Stomach (tissue), 4 donors: ENCODE data around the gene MTRFR.

Experiments
- EP300 ChIP-seq: sonication (generic); formaldehyde crosslinking; IDR thresholded peaks from one replicate; pipeline ENCODE4 v1.6.1; 2017; ENCODE audit warnings: antibody characterized with exemption
- POLR2A ChIP-seq, 4 donors: fragments of 450-650 bp; IDR thresholded peaks; one replicate each; pipeline ENCODE4 v1.6.1; 2016; ENCODE audit warnings: antibody characterized with exemption in 4 of 4, control low read depth in 2 of 4, mild to moderate bottlenecking in 1 of 4, moderate library complexity in 1 of 4
- POLR2AphosphoS5 ChIP-seq, 3 donors: sonication (generic); formaldehyde crosslinking; IDR thresholded peaks; one replicate each; pipeline ENCODE4 v1.6.1; 2016; ENCODE audit warnings: antibody characterized with exemption in 3 of 3
- TF ChIP-seq, protein P1 (sequence below), 7 experiments: fragments of 450-650 bp in 4 of 7; fragments of 200-600 bp in 3 of 7; sonication (generic) in 3 of 7; IDR thresholded peaks; one replicate each; pipeline ENCODE4 v1.5.1; 2016 to 2019; ENCODE audit warnings: antibody characterized with exemption in 7 of 7, control low read depth in 2 of 7, mild to moderate bottlenecking in 1 of 7

DNA sequence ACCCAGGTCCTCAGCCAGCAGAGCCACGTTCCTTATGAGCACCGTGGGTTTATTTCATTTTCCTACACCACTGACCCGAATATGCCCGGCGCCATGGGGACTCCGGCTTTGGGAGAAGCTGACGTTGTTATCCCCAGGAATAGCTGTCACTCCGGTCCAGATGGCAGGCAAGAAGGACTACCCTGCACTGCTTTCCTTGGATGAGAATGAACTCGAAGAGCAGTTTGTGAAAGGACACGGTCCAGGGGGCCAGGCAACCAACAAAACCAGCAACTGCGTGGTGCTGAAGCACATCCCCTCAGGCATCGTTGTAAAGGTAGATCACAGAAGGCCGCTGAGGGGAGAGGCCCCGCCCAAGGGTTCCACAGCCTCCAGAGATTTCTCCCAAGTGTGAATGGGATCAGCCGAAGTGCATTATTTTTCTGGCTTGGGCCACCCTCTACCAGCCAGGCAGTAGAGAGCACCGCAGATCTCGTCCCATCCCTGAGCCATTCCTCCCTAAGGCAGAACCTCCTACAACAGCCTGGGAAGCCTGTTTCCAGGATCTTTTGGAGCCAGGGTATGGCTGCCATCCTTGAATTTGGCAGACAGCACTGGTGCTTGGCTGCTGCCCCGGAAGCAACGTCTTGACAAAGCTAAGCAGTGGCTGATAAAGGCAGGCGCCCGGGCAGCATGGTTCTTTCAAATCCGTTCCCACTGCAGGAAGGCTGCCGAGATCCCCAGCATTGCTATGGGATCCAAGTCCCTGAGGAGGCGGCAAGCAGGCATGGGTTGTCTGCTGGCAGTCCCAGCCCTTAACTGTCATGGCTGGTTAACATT is 20.6 kb downstream of the MTRFR start:
- TF ChIP-seq POLR2AphosphoS5 (IDR thresholded peaks at IDR 0.05): peak in 1 of 3 donors; percentile 22
- TF ChIP-seq EP300: no peak
- TF ChIP-seq, protein P1, sequence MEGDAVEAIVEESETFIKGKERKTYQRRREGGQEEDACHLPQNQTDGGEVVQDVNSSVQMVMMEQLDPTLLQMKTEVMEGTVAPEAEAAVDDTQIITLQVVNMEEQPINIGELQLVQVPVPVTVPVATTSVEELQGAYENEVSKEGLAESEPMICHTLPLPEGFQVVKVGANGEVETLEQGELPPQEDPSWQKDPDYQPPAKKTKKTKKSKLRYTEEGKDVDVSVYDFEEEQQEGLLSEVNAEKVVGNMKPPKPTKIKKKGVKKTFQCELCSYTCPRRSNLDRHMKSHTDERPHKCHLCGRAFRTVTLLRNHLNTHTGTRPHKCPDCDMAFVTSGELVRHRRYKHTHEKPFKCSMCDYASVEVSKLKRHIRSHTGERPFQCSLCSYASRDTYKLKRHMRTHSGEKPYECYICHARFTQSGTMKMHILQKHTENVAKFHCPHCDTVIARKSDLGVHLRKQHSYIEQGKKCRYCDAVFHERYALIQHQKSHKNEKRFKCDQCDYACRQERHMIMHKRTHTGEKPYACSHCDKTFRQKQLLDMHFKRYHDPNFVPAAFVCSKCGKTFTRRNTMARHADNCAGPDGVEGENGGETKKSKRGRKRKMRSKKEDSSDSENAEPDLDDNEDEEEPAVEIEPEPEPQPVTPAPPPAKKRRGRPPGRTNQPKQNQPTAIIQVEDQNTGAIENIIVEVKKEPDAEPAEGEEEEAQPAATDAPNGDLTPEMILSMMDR (IDR thresholded peaks at IDR 0.05): no peak
- no peak for TF ChIP-seq POLR2A (IDR thresholded peaks at IDR 0.05)
